ENCODE results near the gene ACIN1.

DNA sequence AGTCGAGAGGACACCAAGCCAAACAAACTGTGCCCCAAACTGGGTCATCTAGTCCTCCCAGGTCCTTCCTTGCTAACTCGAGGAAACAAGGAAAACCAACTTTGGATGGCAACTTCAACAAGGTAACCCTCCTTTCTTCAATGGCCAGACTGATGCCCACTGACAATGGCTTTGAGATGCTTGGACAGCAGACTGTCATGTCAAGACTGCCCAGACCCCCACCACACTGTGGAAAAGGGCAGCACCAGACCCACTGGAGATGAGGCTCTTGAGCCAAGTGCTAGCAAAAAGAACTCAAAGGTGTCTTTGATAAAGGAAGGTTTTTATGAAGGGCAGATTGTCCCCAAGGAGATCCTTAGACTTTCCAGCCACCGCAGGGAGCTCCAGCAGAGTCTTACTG is 28.6 kb downstream of the ACIN1 start:
- TF ChIP-seq, protein P1, sequence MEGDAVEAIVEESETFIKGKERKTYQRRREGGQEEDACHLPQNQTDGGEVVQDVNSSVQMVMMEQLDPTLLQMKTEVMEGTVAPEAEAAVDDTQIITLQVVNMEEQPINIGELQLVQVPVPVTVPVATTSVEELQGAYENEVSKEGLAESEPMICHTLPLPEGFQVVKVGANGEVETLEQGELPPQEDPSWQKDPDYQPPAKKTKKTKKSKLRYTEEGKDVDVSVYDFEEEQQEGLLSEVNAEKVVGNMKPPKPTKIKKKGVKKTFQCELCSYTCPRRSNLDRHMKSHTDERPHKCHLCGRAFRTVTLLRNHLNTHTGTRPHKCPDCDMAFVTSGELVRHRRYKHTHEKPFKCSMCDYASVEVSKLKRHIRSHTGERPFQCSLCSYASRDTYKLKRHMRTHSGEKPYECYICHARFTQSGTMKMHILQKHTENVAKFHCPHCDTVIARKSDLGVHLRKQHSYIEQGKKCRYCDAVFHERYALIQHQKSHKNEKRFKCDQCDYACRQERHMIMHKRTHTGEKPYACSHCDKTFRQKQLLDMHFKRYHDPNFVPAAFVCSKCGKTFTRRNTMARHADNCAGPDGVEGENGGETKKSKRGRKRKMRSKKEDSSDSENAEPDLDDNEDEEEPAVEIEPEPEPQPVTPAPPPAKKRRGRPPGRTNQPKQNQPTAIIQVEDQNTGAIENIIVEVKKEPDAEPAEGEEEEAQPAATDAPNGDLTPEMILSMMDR (IDR thresholded peaks at IDR 0.05; ENCODE audit: control extremely low read depth in 1 of 3, insufficient read depth in 1 of 3, low read depth in 1 of 3, low read length in 3 of 3): no peak
- no peak for TF ChIP-seq EZH2 (IDR thresholded peaks at IDR 0.05; ENCODE audit: low read depth, low read length, severe bottlenecking)
- no peak for TF ChIP-seq FOSL1 (IDR thresholded peaks at IDR 0.05; ENCODE audit: insufficient read depth, low read depth, low read length)
- TF ChIP-seq SP1 (IDR thresholded peaks at IDR 0.05; ENCODE audit: low read depth, low read length): no peak
- TF ChIP-seq CBX5 (IDR thresholded peaks at IDR 0.05; ENCODE audit: low read depth, low read length): no peak
- no peak for TF ChIP-seq GABPA (IDR thresholded peaks at IDR 0.05; ENCODE audit: borderline replicate concordance, insufficient read depth, low read length)
- no peak for TF ChIP-seq CHD1 (IDR thresholded peaks at IDR 0.05; ENCODE audit: low read depth, low read length)
- no peak for TF ChIP-seq SIX5 (IDR thresholded peaks at IDR 0.05; ENCODE audit: low read depth, low read length)
- no peak; the same call in 1 of the 2 replicates for TF ChIP-seq POLR2AphosphoS5 (IDR thresholded peaks at IDR 0.05; ENCODE audit: low read depth, low read length)
- TF ChIP-seq POU5F1 (IDR thresholded peaks at IDR 0.05; ENCODE audit: low read depth, low read length): no peak
- no peak for TF ChIP-seq RXRA (IDR thresholded peaks at IDR 0.05; ENCODE audit: insufficient read depth, low read depth, low read length)
- no peak for TF ChIP-seq JUN (IDR thresholded peaks at IDR 0.05; ENCODE audit: low read depth, low read length)
- TF ChIP-seq TEAD4 (IDR thresholded peaks at IDR 0.05; ENCODE audit: low read depth, low read length): no peak
- TF ChIP-seq POLR2A (IDR thresholded peaks at IDR 0.05; ENCODE audit: control extremely low read depth in 1 of 2, low read depth in 2 of 2, low read length in 2 of 2): peak in 1 of 2 experiments; percentile 47; a peak in 1 of 3 replicates
